ENCODE measurements around the gene CPLX4. TPM values are rescaled to one million over a fixed set of nuclear protein-coding genes. Genes with fewer than 3 reads are reported as not detected.
"Not testable (repeated sequence)": the region's sequence is repeated elsewhere in the genome, so short reads cannot be mapped to it uniquely, and the experiment has no call there.

CPLX4 gene
- total and polyA plus RNA-seq, 3 experiments from 2014 or later: not detected

GRCh38 chr18:59264121-59264571 is 54.3 kb downstream of the CPLX4 start:
- Histone ChIP-seq H3K4me3 (ENCODE audit: low read length) (no peak overlapping the region), H3K27ac (ENCODE audit: low read depth, low read length) (no peak overlapping the region), H3K9me3 (ENCODE audit: low read length) (no peaks in the 10 kb centered on the region), H3K27me3 (ENCODE audit: insufficient read depth, low read length, poor library complexity, severe bottlenecking) (peaks cover 21% of the 10 kb centered on the region), H3K36me3 (ENCODE audit: insufficient read depth, low read length) (no peaks in the 10 kb centered on the region), H3K4me1 (ENCODE audit: insufficient read depth, low read length) (no peaks in the 10 kb centered on the region)
- POLR2A ChIA-PET: interaction anchor here (0.5 kb wide), 1 partner anchor 38 kb away, joined by 3 read pairs; no protein-coding TSS in a partner anchor
- Mint-ChIP-seq H3K4me1 (peaks cover 11 to 36% (median 18%) of the 10 kb centered on the region in 3 donors), H3K36me3 (no peaks in the 10 kb centered on the region), H3K4me3 (no peak overlapping the region), H3K27ac (no peak overlapping the region), H3K27me3 (peaks cover 64 to 76% of the 10 kb centered on the region in 2 donors), H3K9me3 (peaks cover 0 to 7% (median 0%) of the 10 kb centered on the region in 5 donors)
- no peak for DNase-seq
- CTCF ChIA-PET: interaction anchor here (1.1 kb wide), 1 partner anchor 11 kb away, joined by 3 read pairs; no protein-coding TSS in a partner anchor

GRCh38 chr18:59263661-59264060 is 54.8 kb downstream of the CPLX4 start:
- Histone ChIP-seq H3K4me1 (ENCODE audit: insufficient read depth, low read length) (no peaks in the 10 kb centered on the region), H3K36me3 (ENCODE audit: insufficient read depth, low read length) (no peaks in the 10 kb centered on the region), H3K27ac (ENCODE audit: low read depth, low read length) (no peak overlapping the region), H3K4me3 (ENCODE audit: low read length) (no peak overlapping the region), H3K27me3 (ENCODE audit: insufficient read depth, low read length, poor library complexity, severe bottlenecking) (peaks cover 21% of the 10 kb centered on the region), H3K9me3 (ENCODE audit: low read length) (no peaks in the 10 kb centered on the region)
- DNase-seq: no peak
- POLR2A ChIA-PET: interaction anchor here (0.5 kb wide), 1 partner anchor 37 kb away, joined by 3 read pairs; no protein-coding TSS in a partner anchor
- Mint-ChIP-seq H3K27ac (no peak overlapping the region), H3K4me1 (peaks cover 11 to 33% (median 18%) of the 10 kb centered on the region in 3 donors), H3K9me3 (peaks cover 0 to 7% (median 1%) of the 10 kb centered on the region in 5 donors), H3K36me3 (no peaks in the 10 kb centered on the region), H3K27me3 (peaks cover 62 to 74% of the 10 kb centered on the region in 2 donors), H3K4me3 (peak overlapping the region in 2 of 7 donors; percentile 45 to 70)
- CTCF ChIA-PET: interaction anchor here (1.1 kb wide), 1 partner anchor 10 kb away, joined by 3 read pairs; no protein-coding TSS in a partner anchor

- H3K4me3 ChIP-seq (ENCODE audit: low read length); DNase-seq; CTCF ChIA-PET; H3K4me3 Mint-ChIP-seq; POLR2A ChIA-PET; H3K4me1 ChIP-seq (ENCODE audit: insufficient read depth, low read length); H3K36me3 ChIP-seq (ENCODE audit: insufficient read depth, low read length); H3K27ac ChIP-seq (ENCODE audit: low read depth, low read length); H3K9me3 ChIP-seq (ENCODE audit: low read length); H3K36me3 Mint-ChIP-seq; H3K9me3 Mint-ChIP-seq; H3K27ac Mint-ChIP-seq: not testable (repeated sequence)
- Mint-ChIP-seq H3K27me3 (peaks cover 49 to 67% of the 10 kb centered on the region in 2 donors), H3K4me1 (peaks cover 7 to 20% (median 11%) of the 10 kb centered on the region in 3 donors)
- peaks cover 17% of the 10 kb centered on the region for H3K27me3 ChIP-seq (ENCODE audit: insufficient read depth, low read length, poor library complexity, severe bottlenecking)
These were observed 56.2 kb downstream of the CPLX4 start for GRCh38 chr18:59262243-59262642.

GRCh38 chr18:59261842-59262241 is 56.6 kb downstream of the CPLX4 start:
- CTCF ChIA-PET; H3K36me3 Mint-ChIP-seq; H3K4me3 ChIP-seq (ENCODE audit: low read length); H3K9me3 ChIP-seq (ENCODE audit: low read length); H3K4me1 ChIP-seq (ENCODE audit: insufficient read depth, low read length); H3K27ac ChIP-seq (ENCODE audit: low read depth, low read length); POLR2A ChIA-PET; H3K9me3 Mint-ChIP-seq; H3K36me3 ChIP-seq (ENCODE audit: insufficient read depth, low read length); H3K4me3 Mint-ChIP-seq; H3K27ac Mint-ChIP-seq; DNase-seq: not testable (repeated sequence)
- H3K27me3 ChIP-seq (ENCODE audit: insufficient read depth, low read length, poor library complexity, severe bottlenecking): peaks cover 17% of the 10 kb centered on the region
- Mint-ChIP-seq H3K4me1 (peaks cover 5 to 18% (median 11%) of the 10 kb centered on the region in 3 donors), H3K27me3 (peaks cover 45 to 63% of the 10 kb centered on the region in 2 donors)

- H3K9me3 ChIP-seq (ENCODE audit: low read length); H3K4me3 Mint-ChIP-seq; H3K36me3 ChIP-seq (ENCODE audit: insufficient read depth, low read length); POLR2A ChIA-PET; H3K27me3 ChIP-seq (ENCODE audit: insufficient read depth, low read length, poor library complexity, severe bottlenecking); DNase-seq; H3K4me3 ChIP-seq (ENCODE audit: low read length); H3K27ac ChIP-seq (ENCODE audit: low read depth, low read length); H3K4me1 ChIP-seq (ENCODE audit: insufficient read depth, low read length); H3K27ac Mint-ChIP-seq; H3K4me1 Mint-ChIP-seq; CTCF ChIA-PET; H3K36me3 Mint-ChIP-seq: not testable (repeated sequence)
- peaks cover 0 to 11% (median 4%) of the 10 kb centered on the region in 5 donors for H3K9me3 Mint-ChIP-seq
- peaks cover 11 to 31% of the 10 kb centered on the region in 2 donors for H3K27me3 Mint-ChIP-seq
These were observed 63.0 kb downstream of the CPLX4 start for GRCh38 chr18:59255491-59255890.

- Histone ChIP-seq H3K9me3 (ENCODE audit: low read length) (no peaks in the 10 kb centered on the region), H3K4me3 (ENCODE audit: low read length) (no peak overlapping the region), H3K27ac (ENCODE audit: low read depth, low read length) (no peak overlapping the region), H3K36me3 (ENCODE audit: insufficient read depth, low read length) (no peaks in the 10 kb centered on the region), H3K4me1 (ENCODE audit: insufficient read depth, low read length) (no peaks in the 10 kb centered on the region), H3K27me3 (ENCODE audit: insufficient read depth, low read length, poor library complexity, severe bottlenecking) (no peaks in the 10 kb centered on the region)
- ChIA-PET POLR2A (no interaction called here), CTCF (interaction anchor here (2.6 kb wide), 1 partner anchor 154 kb away, joined by 17 read pairs; no protein-coding TSS in a partner anchor)
- Mint-ChIP-seq H3K27ac (no peak overlapping the region), H3K27me3 (peaks cover 14 to 50% of the 10 kb centered on the region in 2 donors), H3K4me3 (no peak overlapping the region), H3K36me3 (no peaks in the 10 kb centered on the region), H3K4me1 (no peaks in the 10 kb centered on the region), H3K9me3 (peaks cover 0 to 4% (median 2%) of the 10 kb centered on the region in 5 donors)
- no peak for DNase-seq
These were observed 69.2 kb downstream of the CPLX4 start for GRCh38 chr18:59249199-59249774.

GRCh38 chr18:59246796-59247195 is 71.7 kb downstream of the CPLX4 start:
- H3K4me3 ChIP-seq (ENCODE audit: low read length): no peak overlapping the region
- Mint-ChIP-seq H3K27me3 (peaks cover 16 to 48% of the 10 kb centered on the region in 2 donors), H3K36me3 (no peaks in the 10 kb centered on the region), H3K9me3 (peaks cover 0 to 2% (median 0%) of the 10 kb centered on the region in 5 donors), H3K27ac (no peak overlapping the region), H3K4me1 (no peaks in the 10 kb centered on the region), H3K4me3 (no peak overlapping the region)
- H3K36me3 ChIP-seq (ENCODE audit: insufficient read depth, low read length): no peaks in the 10 kb centered on the region
- H3K4me1 ChIP-seq (ENCODE audit: insufficient read depth, low read length): no peaks in the 10 kb centered on the region
- ChIA-PET CTCF (no interaction called here), POLR2A (no interaction called here)
- H3K27ac ChIP-seq (ENCODE audit: low read depth, low read length): no peak overlapping the region
- no peaks in the 10 kb centered on the region for H3K27me3 ChIP-seq (ENCODE audit: insufficient read depth, low read length, poor library complexity, severe bottlenecking)
- H3K9me3 ChIP-seq (ENCODE audit: low read length): no peaks in the 10 kb centered on the region
- DNase-seq: no peak

All from CD8-positive, alpha-beta memory T cell (primary cell).